HepG2 (cell line): ENCODE data around the gene FADD. TPM values are rescaled to one million over a fixed set of nuclear protein-coding genes. Genes with fewer than 3 reads are reported as not detected.

Source experiments
- ATF3 ChIP-seq: sonication (generic); formaldehyde crosslinking; IDR thresholded peaks from 2 replicates; pipeline ENCODE4 v1.4.0; 2020; ENCODE audit warnings: missing genetic modification reagents
- ELK4 ChIP-seq: sonication (generic); formaldehyde crosslinking; IDR thresholded peaks from 2 replicates; pipeline ENCODE4 v1.9.0; 2021; ENCODE audit warnings: missing genetic modification reagents, borderline replicate concordance
- HNF1A ChIP-seq, 2 experiments: sonication (generic) in 1 of 2; formaldehyde crosslinking in 1 of 2; IDR thresholded peaks; 2 replicates each; pipeline versions ENCODE4 v1.4.0 to v1.6.1; 2016 to 2020; ENCODE audit warnings: borderline replicate concordance in 1 of 2, low read depth in 1 of 2, mild to moderate bottlenecking in 1 of 2, missing genetic modification reagents in 1 of 2
- NFE2L1 ChIP-seq: sonication (generic); formaldehyde crosslinking; IDR thresholded peaks from 2 replicates; pipeline ENCODE4 v1.4.0; 2020; ENCODE audit warnings: missing genetic modification reagents, mild to moderate bottlenecking, borderline replicate concordance
- PAX8 ChIP-seq: sonication (generic); formaldehyde crosslinking; IDR thresholded peaks from 2 replicates; pipeline ENCODE4 v1.8.0; 2022; ENCODE audit warnings: mild to moderate bottlenecking, missing genetic modification reagents, borderline replicate concordance
- PREB ChIP-seq: sonication (generic); formaldehyde crosslinking; IDR thresholded peaks from 2 replicates; pipeline ENCODE4 v1.4.0; 2020; ENCODE audit warnings: missing genetic modification reagents
- SIX1 ChIP-seq: sonication (generic); formaldehyde crosslinking; IDR thresholded peaks from 2 replicates; pipeline ENCODE4 v1.4.0; 2020; ENCODE audit warnings: missing genetic modification reagents, borderline replicate concordance
- ZNF121 ChIP-seq: sonication (generic); formaldehyde crosslinking; IDR thresholded peaks from 2 replicates; pipeline ENCODE4 v1.5.0; 2020; ENCODE audit warnings: mild to moderate bottlenecking, missing genetic modification reagents
- ZNF577 ChIP-seq: sonication (generic); formaldehyde crosslinking; IDR thresholded peaks from 2 replicates; pipeline ENCODE4 v1.4.0; 2020; ENCODE audit warnings: mild to moderate bottlenecking, low read depth, missing genetic modification reagents, borderline replicate concordance
- ZNF709 ChIP-seq: sonication (generic); formaldehyde crosslinking; IDR thresholded peaks from 2 replicates; pipeline ENCODE4 v1.5.0; 2020; ENCODE audit warnings: mild to moderate bottlenecking, missing genetic modification reagents
- ZSCAN29 ChIP-seq: sonication (generic); formaldehyde crosslinking; conservative IDR thresholded peaks from 2 replicates; pipeline ENCODE4 v1.4.0; 2020; ENCODE audit warnings: mild to moderate bottlenecking, missing genetic modification reagents
- polyA plus RNA-seq, 8 experiments: library from polyadenylated mRNA; depleted of rRNA in 3 of 8; stranded (reverse) in 7 of 8; unstranded in 1 of 8; fragments of >200 nt; fragmentation: Illumina TruSeq in 4 of 8; extraction: Trizol in 4 of 8; gene quantifications; 2 replicates each; pipeline versions ENCODE4 v1.2.1 to v1.2.3, GENCODE V29; 2011 to 2016; ENCODE audit warnings: low read depth in 4 of 8, missing spikeins in 1 of 8, mixed read lengths in 1 of 8; ENCODE audit not compliant: insufficient read depth in 1 of 8
- total RNA-seq, 5 experiments: library from RNA; depleted of rRNA; stranded (reverse); fragments of >200 nt; fragmentation: Illumina TruSeq; extraction: Trizol; gene quantifications; 2 replicates each; pipeline ENCODE4 v1.2.3, GENCODE V29; 2016; ENCODE audit warnings: low read depth in 1 of 5

FADD gene
- total and polyA plus RNA-seq, 2 of the 13 experiments (the other 11 are each of a cell fraction or from before 2014, with no cell fraction given), result 14.2 to 22.2 TPM

GRCh38 chr11:70202920-70203750 is at the start of gene FADD (continued):
- TF ChIP-seq SIX1, result no peak
- TF ChIP-seq ZNF709 (CRISPR knock-in tag), result no peak; the same call in none of the 2 replicates
- TF ChIP-seq PAX8 (CRISPR knock-in tag), result no peak
- no peak for TF ChIP-seq ZSCAN29 (CRISPR knock-in tag)
- TF ChIP-seq PREB, result 0 out of 2 replicates have a peak, but pooled peaks have one; percentile 42
- no peak for TF ChIP-seq ZNF577 (CRISPR knock-in tag)
- TF ChIP-seq HNF1A (IDR thresholded peaks at IDR 0.05; ENCODE audit: low read depth), result no peak
- peak; percentile 60; the same call in 1 of the 2 replicates for TF ChIP-seq HNF1A (CRISPR knock-in tag; IDR thresholded peaks at IDR 0.05; ENCODE audit: borderline replicate concordance)
- no peak; the same call in 1 of the 2 replicates for TF ChIP-seq ATF3
- TF ChIP-seq NFE2L1, result no peak
- no peak for TF ChIP-seq ELK4 (CRISPR knock-in tag)
- no peak for TF ChIP-seq ZNF121 (CRISPR knock-in tag)
